Neural cell (in vitro differentiated cells): ENCODE measurements around the gene VAV3. TPM values are rescaled to one million over a fixed set of nuclear protein-coding genes. Genes with fewer than 3 reads are reported as not detected.

Experiments
- H2AFZ ChIP-seq: fragments of 200-600, 300-800 bp; sonication (generic), shearing (Covaris generic); 2 replicates; pipeline ENCODE4 v1.6.0; 2014; ENCODE audit warnings: low read depth, mild to moderate bottlenecking, antibody characterized with exemption, low read length, moderate library complexity
- H3F3A ChIP-seq: fragments of 200-600 bp; shearing (Covaris generic); 2 replicates; pipeline ENCODE4 v1.6.1; 2016; ENCODE audit warnings: mild to moderate bottlenecking, moderate library complexity, mixed read lengths, antibody characterized with exemption, low read length; ENCODE audit not compliant: insufficient read depth, poor library complexity, severe bottlenecking
- H3K27ac ChIP-seq: fragments of 200-600, 300-800 bp; sonication (generic), shearing (Covaris generic); 2 replicates; pipeline ENCODE4 v1.5.1; 2014; ENCODE audit warnings: mild to moderate bottlenecking, low read length, moderate library complexity
- H3K27me3 ChIP-seq: fragments of 300-800, 200-600 bp; sonication (generic), shearing (Covaris generic); 2 replicates; pipeline ENCODE4 v1.6.0; 2014; ENCODE audit warnings: mild to moderate bottlenecking, low read depth, low read length, moderate library complexity; ENCODE audit not compliant: insufficient read depth
- H3K36me3 ChIP-seq: fragments of 300-800, 200-600 bp; sonication (generic), shearing (Covaris generic); 2 replicates; pipeline ENCODE4 v1.5.1; 2014; ENCODE audit warnings: mild to moderate bottlenecking, antibody characterized with exemption, low read length, moderate library complexity; ENCODE audit not compliant: insufficient read depth
- H3K4me2 ChIP-seq: fragments of 300-800, 200-600 bp; sonication (generic), shearing (Covaris generic); 2 replicates; pipeline ENCODE4 v1.6.0; 2014; ENCODE audit warnings: mild to moderate bottlenecking, low read length
- H3K4me3 ChIP-seq: fragments of 300-800, 200-600 bp; sonication (generic), shearing (Covaris generic); 2 replicates; pipeline ENCODE4 v1.5.1; 2014; ENCODE audit warnings: mild to moderate bottlenecking, low read length, moderate library complexity
- H3K79me2 ChIP-seq: fragments of 200-600 bp; shearing (Covaris generic); replicated peaks from 2 replicates; pipeline ENCODE4 v1.6.0; 2014; ENCODE audit warnings: mild to moderate bottlenecking, low read length, moderate library complexity; ENCODE audit not compliant: insufficient read depth
- H3K9ac ChIP-seq: fragments of 300-800, 200-600 bp; sonication (generic), shearing (Covaris generic); 2 replicates; pipeline ENCODE4 v1.6.1; 2016; ENCODE audit warnings: mild to moderate bottlenecking, low read length, mixed read lengths
- H3K9me2 ChIP-seq: fragments of 200-600 bp; shearing (Covaris generic); 2 replicates; pipeline ENCODE4 v1.6.1; 2016; ENCODE audit warnings: mild to moderate bottlenecking, low read length, mixed read lengths; ENCODE audit not compliant: insufficient read depth
- H3K9me3 ChIP-seq: fragments of 200-600, 300-800 bp; sonication (generic), shearing (Covaris generic); 2 replicates; pipeline ENCODE4 v1.6.1; 2016; ENCODE audit warnings: mild to moderate bottlenecking, mixed run types, low read length, moderate library complexity, mixed read lengths
- H4K20me1 ChIP-seq: fragments of 200-600 bp; shearing (Covaris generic); 2 replicates; pipeline ENCODE4 v1.6.1; 2016; ENCODE audit warnings: mild to moderate bottlenecking, mixed run types; ENCODE audit not compliant: insufficient read depth
- EP300 ChIP-seq: fragments of 450-650 bp; conservative IDR thresholded peaks from 2 replicates; pipeline ENCODE4 v1.6.1; 2014; ENCODE audit warnings: antibody characterized with exemption, mild to moderate bottlenecking, moderate library complexity; ENCODE audit not compliant: poor library complexity, severe bottlenecking
- EZH2 ChIP-seq: fragments of 200-600, 300-800 bp; shearing (Covaris generic), sonication (generic); IDR thresholded peaks from 2 replicates; pipeline ENCODE4 v1.6.1; 2014; ENCODE audit warnings: antibody characterized with exemption, low read length, borderline replicate concordance, mild to moderate bottlenecking; ENCODE audit not compliant: insufficient read depth, poor library complexity, severe bottlenecking
- MXI1 ChIP-seq: fragments of 450-650 bp; conservative IDR thresholded peaks from 2 replicates; pipeline ENCODE4 v1.6.1; 2014; ENCODE audit warnings: antibody characterized with exemption, mild to moderate bottlenecking; ENCODE audit not compliant: poor library complexity, severe bottlenecking
- POLR2AphosphoS5 ChIP-seq: IDR thresholded peaks from 2 replicates; pipeline ENCODE4 v1.6.1; 2012
- RAD21 ChIP-seq: fragments of 450-650 bp; conservative IDR thresholded peaks from 2 replicates; pipeline ENCODE4 v1.6.1; 2014; ENCODE audit warnings: antibody characterized with exemption, mild to moderate bottlenecking, moderate library complexity
- SMC3 ChIP-seq: fragments of 450-650 bp; conservative IDR thresholded peaks from 2 replicates; pipeline ENCODE4 v1.6.1; 2014; ENCODE audit warnings: antibody characterized with exemption, mild to moderate bottlenecking, moderate library complexity; ENCODE audit not compliant: poor library complexity
- TAF1 ChIP-seq: IDR thresholded peaks from 2 replicates; pipeline ENCODE4 v1.6.1; 2012; ENCODE audit warnings: low read depth
- polyA plus RNA-seq: library from polyadenylated mRNA; depleted of rRNA; stranded (reverse); fragments of >200 nt; gene quantifications from 2 replicates; pipeline ENCODE4 v1.2.3, GENCODE V29; 2014
- TF ChIP-seq, protein P1 (sequence below): fragments of 450-650 bp; IDR thresholded peaks from 2 replicates; pipeline ENCODE4 v1.5.1; 2014; ENCODE audit warnings: antibody characterized with exemption, mild to moderate bottlenecking, moderate library complexity; ENCODE audit not compliant: poor library complexity, severe bottlenecking
- TF ChIP-seq, protein P2 (sequence below): IDR thresholded peaks from 2 replicates; pipeline ENCODE4 v1.6.1; 2012; ENCODE audit warnings: borderline replicate concordance

Gene VAV3
- polyA plus RNA-seq, 1 donor from 2014 or later: 7.6 TPM

DNA sequence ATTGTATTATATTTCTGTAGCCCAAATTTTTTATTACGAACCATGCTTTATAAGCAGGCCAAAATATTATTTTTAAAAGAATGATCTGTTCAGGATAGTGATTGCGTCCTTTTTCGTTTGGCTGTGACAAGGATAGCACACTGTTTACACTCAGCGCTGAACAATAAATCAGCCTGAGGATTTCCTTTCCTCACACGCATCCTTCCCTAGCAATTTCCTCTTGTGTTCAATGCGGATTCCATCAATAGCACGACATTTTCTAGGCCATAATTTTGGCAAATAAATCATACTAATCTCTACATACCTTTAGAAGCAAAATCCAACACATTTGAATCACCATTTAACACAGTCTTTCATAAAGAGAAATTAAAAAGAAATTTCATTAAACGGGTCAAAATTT is 1.6 kb upstream of the VAV3 start:
- no peaks in the 10 kb centered on the region for H3K9me2 ChIP-seq
- no peak overlapping the region for H3K9ac ChIP-seq
- H3F3A ChIP-seq: no peaks in the 10 kb centered on the region
- H2AFZ ChIP-seq: no peak overlapping the region
- H3K4me2 ChIP-seq: no peak overlapping the region
- no peaks in the 10 kb centered on the region for H3K9me3 ChIP-seq
- H3K27me3 ChIP-seq: peaks cover 31% of the 10 kb centered on the region
- H3K27ac ChIP-seq: no peak overlapping the region
- no peaks in the 10 kb centered on the region for H3K79me2 ChIP-seq
- H3K36me3 ChIP-seq: no peaks in the 10 kb centered on the region
- TF ChIP-seq EP300 (no peak), MXI1 (no peak), SMC3 (no peak), POLR2AphosphoS5 (no peak), RAD21 (no peak), TAF1 (no peak), EZH2 (no peak)
- TF ChIP-seq, protein P1, sequence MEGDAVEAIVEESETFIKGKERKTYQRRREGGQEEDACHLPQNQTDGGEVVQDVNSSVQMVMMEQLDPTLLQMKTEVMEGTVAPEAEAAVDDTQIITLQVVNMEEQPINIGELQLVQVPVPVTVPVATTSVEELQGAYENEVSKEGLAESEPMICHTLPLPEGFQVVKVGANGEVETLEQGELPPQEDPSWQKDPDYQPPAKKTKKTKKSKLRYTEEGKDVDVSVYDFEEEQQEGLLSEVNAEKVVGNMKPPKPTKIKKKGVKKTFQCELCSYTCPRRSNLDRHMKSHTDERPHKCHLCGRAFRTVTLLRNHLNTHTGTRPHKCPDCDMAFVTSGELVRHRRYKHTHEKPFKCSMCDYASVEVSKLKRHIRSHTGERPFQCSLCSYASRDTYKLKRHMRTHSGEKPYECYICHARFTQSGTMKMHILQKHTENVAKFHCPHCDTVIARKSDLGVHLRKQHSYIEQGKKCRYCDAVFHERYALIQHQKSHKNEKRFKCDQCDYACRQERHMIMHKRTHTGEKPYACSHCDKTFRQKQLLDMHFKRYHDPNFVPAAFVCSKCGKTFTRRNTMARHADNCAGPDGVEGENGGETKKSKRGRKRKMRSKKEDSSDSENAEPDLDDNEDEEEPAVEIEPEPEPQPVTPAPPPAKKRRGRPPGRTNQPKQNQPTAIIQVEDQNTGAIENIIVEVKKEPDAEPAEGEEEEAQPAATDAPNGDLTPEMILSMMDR: no peak
- TF ChIP-seq, protein P2, sequence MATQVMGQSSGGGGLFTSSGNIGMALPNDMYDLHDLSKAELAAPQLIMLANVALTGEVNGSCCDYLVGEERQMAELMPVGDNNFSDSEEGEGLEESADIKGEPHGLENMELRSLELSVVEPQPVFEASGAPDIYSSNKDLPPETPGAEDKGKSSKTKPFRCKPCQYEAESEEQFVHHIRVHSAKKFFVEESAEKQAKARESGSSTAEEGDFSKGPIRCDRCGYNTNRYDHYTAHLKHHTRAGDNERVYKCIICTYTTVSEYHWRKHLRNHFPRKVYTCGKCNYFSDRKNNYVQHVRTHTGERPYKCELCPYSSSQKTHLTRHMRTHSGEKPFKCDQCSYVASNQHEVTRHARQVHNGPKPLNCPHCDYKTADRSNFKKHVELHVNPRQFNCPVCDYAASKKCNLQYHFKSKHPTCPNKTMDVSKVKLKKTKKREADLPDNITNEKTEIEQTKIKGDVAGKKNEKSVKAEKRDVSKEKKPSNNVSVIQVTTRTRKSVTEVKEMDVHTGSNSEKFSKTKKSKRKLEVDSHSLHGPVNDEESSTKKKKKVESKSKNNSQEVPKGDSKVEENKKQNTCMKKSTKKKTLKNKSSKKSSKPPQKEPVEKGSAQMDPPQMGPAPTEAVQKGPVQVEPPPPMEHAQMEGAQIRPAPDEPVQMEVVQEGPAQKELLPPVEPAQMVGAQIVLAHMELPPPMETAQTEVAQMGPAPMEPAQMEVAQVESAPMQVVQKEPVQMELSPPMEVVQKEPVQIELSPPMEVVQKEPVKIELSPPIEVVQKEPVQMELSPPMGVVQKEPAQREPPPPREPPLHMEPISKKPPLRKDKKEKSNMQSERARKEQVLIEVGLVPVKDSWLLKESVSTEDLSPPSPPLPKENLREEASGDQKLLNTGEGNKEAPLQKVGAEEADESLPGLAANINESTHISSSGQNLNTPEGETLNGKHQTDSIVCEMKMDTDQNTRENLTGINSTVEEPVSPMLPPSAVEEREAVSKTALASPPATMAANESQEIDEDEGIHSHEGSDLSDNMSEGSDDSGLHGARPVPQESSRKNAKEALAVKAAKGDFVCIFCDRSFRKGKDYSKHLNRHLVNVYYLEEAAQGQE: no peak
- no peak overlapping the region for H3K4me3 ChIP-seq
- H4K20me1 ChIP-seq: no peaks in the 10 kb centered on the region

DNA sequence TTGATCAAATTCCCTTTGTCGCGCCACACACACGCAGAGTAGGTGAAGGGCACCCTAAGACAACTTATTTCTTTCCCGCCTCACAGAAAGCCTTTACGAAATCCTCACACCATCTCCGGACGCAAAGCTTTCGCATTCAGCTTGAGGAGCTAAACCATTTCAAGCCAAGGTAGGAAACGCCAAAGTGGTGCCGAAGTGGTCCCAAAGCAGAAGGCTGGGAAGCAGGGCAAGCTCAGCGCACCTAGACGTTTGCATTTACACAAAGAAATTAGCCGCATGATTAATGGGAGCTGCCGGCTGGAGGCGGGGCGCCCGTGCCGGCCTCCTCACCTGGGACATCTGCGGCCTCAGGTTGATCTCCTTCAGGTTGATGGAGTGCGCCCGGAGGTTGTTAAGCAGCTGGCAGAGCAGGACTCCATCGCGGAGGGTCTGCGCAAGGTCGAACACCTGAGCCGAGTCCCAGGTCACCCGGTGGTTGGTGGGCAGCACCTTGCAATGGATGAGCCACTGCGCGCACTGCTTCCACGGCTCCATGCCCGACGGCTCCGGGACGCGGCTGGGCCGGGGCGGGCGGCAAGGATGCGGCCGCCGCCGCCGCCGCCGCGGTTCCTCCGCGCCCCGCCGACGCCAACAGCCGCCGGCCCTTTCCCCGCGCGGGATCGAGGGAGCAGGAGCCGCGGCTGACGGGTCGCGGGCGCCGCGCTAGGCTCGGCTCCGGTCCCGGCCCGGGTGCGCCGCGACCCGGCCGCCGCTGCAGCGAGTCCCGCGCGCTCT is 457 bp downstream of the VAV3 start:
- peak overlapping the region; percentile 41 for H3K4me2 ChIP-seq
- peak overlapping the region; percentile 90 for H3K4me3 ChIP-seq
- no peaks in the 10 kb centered on the region for H3K36me3 ChIP-seq
- peaks cover 32% of the 10 kb centered on the region for H3K27me3 ChIP-seq
- no peaks in the 10 kb centered on the region for H3K9me2 ChIP-seq
- no peaks in the 10 kb centered on the region for H3K79me2 ChIP-seq
- H4K20me1 ChIP-seq: no peaks in the 10 kb centered on the region
- peak overlapping the region; percentile 60 for H2AFZ ChIP-seq
- no peak overlapping the region for H3K27ac ChIP-seq
- peak overlapping the region; percentile 73 for H3K9ac ChIP-seq
- no peaks in the 10 kb centered on the region for H3F3A ChIP-seq
- no peaks in the 10 kb centered on the region for H3K9me3 ChIP-seq
- TF ChIP-seq EP300: no peak
- TF ChIP-seq, protein P2: no peak
- peak; percentile 9 for TF ChIP-seq POLR2AphosphoS5
- TF ChIP-seq MXI1: no peak
- TF ChIP-seq TAF1: no peak
- no peak for TF ChIP-seq EZH2
